GM18520 (cell line): Measurements from ENCODE around the gene MTFR2.

Experiments used
- ATAC-seq: cut with Tn5 transposase; IDR thresholded peaks from one replicate; pipeline ENCODE4 v1.9.1; 2021; ENCODE audit not compliant: unreplicated experiment

The MTFR2 gene

GRCh38 chr6:136189104-136189503 is 61.0 kb downstream of the MTFR2 start:
- ATAC-seq = no peak

- no peak for ATAC-seq
Observed at GRCh38 chr6:136188486-136188885, 61.6 kb downstream of the MTFR2 start.

GRCh38 chr6:136186363-136186762 is 63.7 kb downstream of the MTFR2 start:
- ATAC-seq = no peak

- no peak for ATAC-seq
Observed at GRCh38 chr6:136184738-136185137, 65.4 kb downstream of the MTFR2 start.

- ATAC-seq = no peak
Observed at GRCh38 chr6:136181861-136182260, 68.2 kb downstream of the MTFR2 start.

- ATAC-seq = no peak
Observed at GRCh38 chr6:136181512-136181833, 68.6 kb downstream of the MTFR2 start.
